Osteoblast (primary cell): ENCODE results near the gene PEX1. TPM values are rescaled to one million over a fixed set of nuclear protein-coding genes. Genes with fewer than 3 reads are reported as not detected.
"Not testable (repeated sequence)": the region's sequence is repeated elsewhere in the genome, so short reads cannot be mapped to it uniquely, and the experiment has no call there.

ENCODE experiments used
- DNase-seq: peaks from one replicate; pipeline ENCODE4 v3.0.0; 2011; ENCODE audit warnings: low spot score, mixed read lengths; ENCODE audit not compliant: insufficient read length; ENCODE audit errors: missing footprints
- H2AFZ ChIP-seq: 2 replicates; pipeline ENCODE4 v1.6.0; 2011; ENCODE audit warnings: mild to moderate bottlenecking, low read length
- H3K27ac ChIP-seq: 2 replicates; pipeline ENCODE4 v1.5.1; 2011; ENCODE audit warnings: mild to moderate bottlenecking, low read depth, low read length, moderate library complexity
- H3K27me3 ChIP-seq: 2 replicates; pipeline ENCODE4 v1.6.0; 2012; ENCODE audit warnings: mild to moderate bottlenecking, control low read depth, inconsistent platforms, low read length, moderate library complexity; ENCODE audit not compliant: insufficient read depth
- H3K36me3 ChIP-seq: 2 replicates; pipeline ENCODE4 v1.5.1; 2011; ENCODE audit warnings: mild to moderate bottlenecking, low read length, control low read depth, moderate library complexity; ENCODE audit not compliant: insufficient read depth
- H3K4me1 ChIP-seq: 2 replicates; pipeline ENCODE4 v1.5.1; 2011; ENCODE audit warnings: mild to moderate bottlenecking, low read length, control low read depth, moderate library complexity; ENCODE audit not compliant: insufficient read depth
- H3K4me2 ChIP-seq: 2 replicates; pipeline ENCODE4 v1.6.0; 2011; ENCODE audit warnings: mild to moderate bottlenecking, low read length; ENCODE audit not compliant: insufficient read depth
- H3K4me3 ChIP-seq: fragments of 200-600 bp; sonication (generic); 3 replicates; pipeline ENCODE4 v1.5.1; 2012; ENCODE audit warnings: mild to moderate bottlenecking, low read length, inconsistent platforms; ENCODE audit not compliant: insufficient read depth
- H3K79me2 ChIP-seq: 2 replicates; pipeline ENCODE4 v1.6.0; 2012; ENCODE audit warnings: mild to moderate bottlenecking, low read length, control low read depth, inconsistent platforms; ENCODE audit not compliant: insufficient read depth
- H3K9me3 ChIP-seq: 2 replicates; pipeline ENCODE4 v1.5.1; 2011; ENCODE audit warnings: low read depth, low read length, control low read depth
- H4K20me1 ChIP-seq: 2 replicates; pipeline ENCODE4 v1.6.0; 2012; ENCODE audit warnings: mild to moderate bottlenecking, low read length, control low read depth; ENCODE audit not compliant: insufficient read depth
- CTCF ChIP-seq: IDR thresholded peaks from 2 replicates; pipeline ENCODE4 v1.5.1; 2011; ENCODE audit warnings: mild to moderate bottlenecking, low read depth, low read length, moderate library complexity; ENCODE audit errors: extremely low read depth
- total RNA-seq: library from RNA; depleted of rRNA; stranded (reverse); fragments of >200 nt; gene quantifications from 2 replicates; pipeline ENCODE4 v1.2.3, GENCODE V29; 2012

The PEX1 gene
- total RNA-seq, 1 donor: 25.7 TPM

DNA sequence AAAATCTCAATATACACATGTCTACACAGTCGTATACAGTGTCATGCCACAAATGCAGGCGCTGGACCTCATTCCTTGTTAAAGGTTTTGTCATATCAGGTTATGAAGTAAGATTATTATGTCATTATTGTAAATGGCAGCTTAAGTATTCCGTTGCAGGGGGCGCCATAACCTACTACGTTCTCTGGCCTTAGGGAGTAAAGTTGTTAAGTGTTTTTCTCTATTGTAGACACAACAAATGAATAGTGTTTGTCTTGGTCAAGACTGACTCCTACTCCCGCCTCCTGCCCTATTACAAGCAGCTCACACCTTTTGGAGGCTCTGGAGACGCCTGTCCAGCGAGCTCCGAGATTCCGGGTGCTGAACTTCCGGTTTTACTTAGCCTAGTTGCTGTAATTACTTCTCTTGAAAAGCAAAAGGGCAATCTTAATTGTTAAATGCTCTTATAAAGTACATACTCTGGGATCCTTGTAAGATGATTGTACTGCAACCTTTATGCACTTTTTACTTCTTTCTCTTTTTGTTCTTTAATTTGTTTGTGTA is 80.0 kb downstream of the PEX1 start:
- H3K9me3 ChIP-seq: no peaks in the 10 kb centered on the region
- TF ChIP-seq CTCF: peak; percentile 54
- H3K27ac ChIP-seq: peak overlapping the region; percentile 78
- peaks cover 3% of the 10 kb centered on the region for H4K20me1 ChIP-seq
- peak overlapping the region; percentile 64 for H2AFZ ChIP-seq
- peak overlapping the region; percentile 93 for H3K4me3 ChIP-seq
- peaks cover 45% of the 10 kb centered on the region for H3K79me2 ChIP-seq
- H3K4me2 ChIP-seq: peak overlapping the region; percentile 81
- H3K36me3 ChIP-seq: peaks cover 37% of the 10 kb centered on the region
- no peaks in the 10 kb centered on the region for H3K27me3 ChIP-seq
- peak; percentile 88 for DNase-seq
- peaks cover 7% of the 10 kb centered on the region for H3K4me1 ChIP-seq

GRCh38 chr7:92447345-92448204 is 80.7 kb downstream of the PEX1 start, which contains the start of gene GATAD1:
Gene GATAD1 (plus strand): TSS chr7:92447482. CDS start chr7:92447730, 248 bp downstream.
- H3K27ac ChIP-seq: peak within 1 kb of the TSS; percentile 78

GRCh38 chr7:92446869-92447344 is 81.4 kb downstream of the PEX1 start:
- no peak for DNase-seq
- H3K4me1 ChIP-seq: peaks cover 7% of the 10 kb centered on the region
- peak overlapping the region; percentile 81 for H3K4me2 ChIP-seq
- H3K9me3 ChIP-seq: no peaks in the 10 kb centered on the region
- H3K27ac ChIP-seq: no peak overlapping the region
- peaks cover 23% of the 10 kb centered on the region for H3K36me3 ChIP-seq
- TF ChIP-seq CTCF: peak; percentile 92
- H3K27me3 ChIP-seq: no peaks in the 10 kb centered on the region
- H3K79me2 ChIP-seq: peaks cover 37% of the 10 kb centered on the region
- H3K4me3 ChIP-seq: peak overlapping the region; percentile 93
- no peaks in the 10 kb centered on the region for H4K20me1 ChIP-seq
- H2AFZ ChIP-seq: peak overlapping the region; percentile 76

More at GRCh38 chr7:92447345-92448204, 80.7 kb downstream of the PEX1 start, which contains the start of gene GATAD1:
- Histone ChIP-seq H3K4me3 (peak within 1 kb of the TSS; percentile 93), H3K4me2 (peak within 1 kb of the TSS; percentile 81), H3K79me2 (peaks cover 42% of the 10 kb centered on the region), H3K9me3 (no peaks in the 10 kb centered on the region), H2AFZ (peak within 1 kb of the TSS; percentile 86), H3K4me1 (peaks cover 7% of the 10 kb centered on the region), H4K20me1 (peaks cover 3% of the 10 kb centered on the region), H3K36me3 (peaks cover 30% of the 10 kb centered on the region), H3K27me3 (no peaks in the 10 kb centered on the region)
- no peak for TF ChIP-seq CTCF
- DNase-seq: peak; percentile 98

- H3K27ac ChIP-seq, H3K36me3 ChIP-seq, H3K27me3 ChIP-seq, H2AFZ ChIP-seq, H3K4me3 ChIP-seq, H3K79me2 ChIP-seq, H4K20me1 ChIP-seq, H3K9me3 ChIP-seq, H3K4me1 ChIP-seq, DNase-seq, H3K4me2 ChIP-seq: not testable (repeated sequence)
These were observed 85.6 kb downstream of the PEX1 start for GRCh38 chr7:92442720-92443119.
